IMR-90 (cell line): Measurements from ENCODE around the gene BRD1. TPM values are rescaled to one million over a fixed set of nuclear protein-coding genes. Genes with fewer than 3 reads are reported as not detected.

ENCODE experiments used
- ATAC-seq: fragments of 200-7000 bp; cut with Tn5 transposase; 2 replicates; pipeline ENCODE4 v1.9.1; 2020; ENCODE audit warnings: low read depth, mild to moderate bottlenecking, moderate library complexity
- BruUV-seq: library from RNA; stranded (reverse); fragments of 400-500 nt; replicated peaks from 2 replicates; lab custom pipeline; 2021; lab: Mats Ljungman, UMichigan
- CTCF ChIA-PET: fragments of 300-600 bp; formaldehyde crosslinking; extraction: SDS; loops from one replicate; lab custom pipeline; 2021; ENCODE audit warnings: antibody characterized with exemption; lab: Yijun Ruan, JAX
- POLR2A ChIA-PET: fragments of 300-600 bp; sonication (Branson Sonifier 250); formaldehyde crosslinking; loops from one replicate; lab custom pipeline; 2022; ENCODE audit warnings: antibody characterized with exemption; ENCODE audit not compliant: unreplicated experiment; lab: Charles Lee
- DNase-seq: peaks from one replicate; pipeline ENCODE4 v3.0.0; 2013
- H2AFZ ChIP-seq: replicated peaks from 2 replicates; pipeline ENCODE3; 2013; ENCODE audit warnings: low read length, mild to moderate bottlenecking; ENCODE audit not compliant: poor library complexity
- H2AK5ac ChIP-seq: 2 replicates; pipeline ENCODE4 v1.6.1; 2013; ENCODE audit warnings: low read depth, low read length, inconsistent platforms
- H2AK9ac ChIP-seq: replicated peaks from 2 replicates; pipeline ENCODE3; 2013; ENCODE audit warnings: mild to moderate bottlenecking, low read depth, low read length, moderate library complexity; ENCODE audit not compliant: poor library complexity
- H2BK120ac ChIP-seq: 2 replicates; pipeline ENCODE4 v1.6.1; 2013; ENCODE audit warnings: low read depth, low read length, inconsistent platforms
- H2BK15ac ChIP-seq: 3 replicates; pipeline ENCODE4 v1.6.1; 2013; ENCODE audit warnings: low read depth, low read length, inconsistent platforms
- H2BK20ac ChIP-seq: 2 replicates; pipeline ENCODE4 v1.6.1; 2013; ENCODE audit warnings: low read depth, mild to moderate bottlenecking, inconsistent platforms, low read length, moderate library complexity
- H2BK5ac ChIP-seq: 2 replicates; pipeline ENCODE4 v1.6.1; 2013; ENCODE audit warnings: mild to moderate bottlenecking, low read depth, low read length, inconsistent platforms; ENCODE audit not compliant: poor library complexity, severe bottlenecking
- H3K14ac ChIP-seq: replicated peaks from 2 replicates; pipeline ENCODE4 v1.6.1; 2013; ENCODE audit warnings: low read depth, low read length, inconsistent platforms
- H3K18ac ChIP-seq: 2 replicates; pipeline ENCODE4 v1.6.1; 2013; ENCODE audit warnings: low read depth, low read length, control low read depth
- H3K23ac ChIP-seq: 2 replicates; pipeline ENCODE4 v1.6.1; 2013; ENCODE audit warnings: low read depth, low read length, inconsistent platforms
- H3K27ac ChIP-seq: 2 replicates; pipeline ENCODE4 v1.5.1; 2013; ENCODE audit warnings: mild to moderate bottlenecking, control low read depth, low read length; ENCODE audit not compliant: insufficient read depth
- H3K27me3 ChIP-seq: 2 replicates; pipeline ENCODE4 v1.6.1; 2013; ENCODE audit warnings: low read length; ENCODE audit not compliant: control insufficient read depth, insufficient read depth
- H3K36me3 ChIP-seq: 2 replicates; pipeline ENCODE4 v1.6.1; 2013; ENCODE audit warnings: low read length, mixed read lengths; ENCODE audit not compliant: control insufficient read depth, insufficient read depth
- H3K4ac ChIP-seq: 2 replicates; pipeline ENCODE4 v1.6.1; 2013; ENCODE audit warnings: low read depth, low read length, inconsistent platforms
- H3K4me1 ChIP-seq: 2 replicates; pipeline ENCODE4 v1.6.1; 2013; ENCODE audit warnings: low read length, mixed read lengths; ENCODE audit not compliant: control insufficient read depth, insufficient read depth
- H3K4me2 ChIP-seq: 2 replicates; pipeline ENCODE4 v1.6.1; 2013; ENCODE audit warnings: low read depth, mild to moderate bottlenecking, control low read depth, low read length, moderate library complexity
- H3K4me3 ChIP-seq: 2 replicates; pipeline ENCODE4 v1.5.1; 2013; ENCODE audit warnings: low read depth, mild to moderate bottlenecking, control low read depth, low read length, moderate library complexity; ENCODE audit not compliant: insufficient read depth
- H3K56ac ChIP-seq: 2 replicates; pipeline ENCODE4 v1.6.1; 2013; ENCODE audit warnings: low read length, inconsistent platforms; ENCODE audit not compliant: insufficient read depth; ENCODE audit errors: extremely low read depth
- H3K79me1 ChIP-seq, 2 experiments: 2 replicates each; pipeline ENCODE4 v1.6.1; 2013; ENCODE audit warnings: low read length in 2 of 2, inconsistent platforms in 1 of 2, low read depth in 1 of 2
- H3K9ac ChIP-seq: 2 replicates; pipeline ENCODE4 v1.6.1; 2013; ENCODE audit warnings: low read depth, low read length, control low read depth
- H3K9me1 ChIP-seq: 2 replicates; pipeline ENCODE4 v1.6.1; 2013; ENCODE audit warnings: low read length, inconsistent platforms; ENCODE audit not compliant: insufficient read depth
- H3K9me3 ChIP-seq: 2 replicates; pipeline ENCODE4 v1.6.1; 2013; ENCODE audit warnings: low read length; ENCODE audit not compliant: control insufficient read depth, insufficient read depth
- H4K20me1 ChIP-seq: 2 replicates; pipeline ENCODE4 v1.6.1; 2013; ENCODE audit warnings: low read length, inconsistent platforms; ENCODE audit not compliant: insufficient read depth
- H4K5ac ChIP-seq: 2 replicates; pipeline ENCODE4 v1.6.1; 2013; ENCODE audit warnings: mild to moderate bottlenecking, low read depth, low read length, control low read depth
- H4K8ac ChIP-seq, 2 experiments: 2 replicates each; pipeline ENCODE4 v1.6.1; 2013; ENCODE audit warnings: low read depth in 2 of 2, low read length in 2 of 2, control low read depth in 1 of 2, inconsistent platforms in 1 of 2
- H4K91ac ChIP-seq: 2 replicates; pipeline ENCODE4 v1.6.1; 2013; ENCODE audit warnings: low read depth, low read length, inconsistent platforms; ENCODE audit not compliant: insufficient read depth
- ELK1 ChIP-seq: fragments of 150-350 bp; IDR thresholded peaks from 2 replicates; pipeline ENCODE4 v1.6.1; 2016; ENCODE audit warnings: low read depth, mild to moderate bottlenecking, low read length, moderate library complexity, borderline replicate concordance
- WGBS, 2 experiments: methylation state at CpG; one replicate each; pipeline versions ENCODE4 v1.1.5 to v1.1.7; 2013; ENCODE audit warnings: missing lambda C conversion rate in 2 of 2; ENCODE audit not compliant: insufficient read length in 1 of 2; ENCODE audit errors: extremely low coverage in 2 of 2; 5-methylcytosine and 5-hydroxymethylcytosine counted together
- dilution Hi-C: fragments of 300-500 bp; cut with HindIII; formaldehyde crosslinking; loops from one replicate; pipeline ENCODE4 v1.14.3; 2018; ENCODE audit warnings: low sequenced_read_pairs; ENCODE audit not compliant: unreplicated experiment
- in situ Hi-C: fragments of 300-500 bp; cut with MboI; formaldehyde crosslinking; loops from 3 replicates; pipeline ENCODE4 v1.14.3; 2019; ENCODE audit warnings: low sequenced_read_pairs, inconsistent platforms, mixed read lengths
- intact Hi-C: fragments of 100-400 bp; cut with micrococcal nuclease; formaldehyde crosslinking; loops from 2 replicates; pipeline ENCODE4 v1.10.0; 2022
- polyA plus RNA-seq, 3 experiments: library from polyadenylated mRNA; depleted of rRNA; stranded (reverse); fragments of >200 nt; gene quantifications; 2 replicates each; pipeline ENCODE4 v1.2.3, GENCODE V29; 2012; ENCODE audit warnings: low replicate concordance in 1 of 3
- total RNA-seq: library from RNA; depleted of rRNA; stranded (reverse); fragments of >200 nt; gene quantifications from 2 replicates; pipeline ENCODE4 v1.2.3, GENCODE V29; 2012

Gene BRD1
- total and polyA plus RNA-seq, 2 of the 4 experiments (the other 2 are of a cell fraction) = 10.0 to 10.6 TPM

DNA sequence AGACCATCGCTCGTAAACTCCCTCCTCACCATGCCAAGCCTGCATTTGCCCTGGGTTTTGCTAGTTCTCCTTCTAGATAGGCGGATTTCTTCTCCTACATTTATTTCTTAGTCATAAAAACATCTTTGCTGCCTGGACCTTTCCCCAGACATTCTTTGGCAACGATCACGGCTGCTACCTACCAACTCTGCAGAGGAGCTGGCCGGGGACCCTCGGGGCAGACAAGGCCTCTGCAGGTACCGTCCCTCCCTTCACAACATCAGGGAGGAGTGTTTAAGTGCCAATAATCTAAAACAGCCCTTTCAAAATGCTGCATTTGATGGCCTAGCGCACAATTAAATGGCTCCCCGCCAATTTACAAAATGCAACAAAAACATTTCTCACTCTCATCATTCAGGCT is 34.4 kb downstream of the BRD1 start:
- no peak overlapping the region for H3K4ac ChIP-seq
- CTCF ChIA-PET = no interaction called here
- H3K9me3 ChIP-seq = no peaks in the 10 kb centered on the region
- H3K36me3 ChIP-seq = peaks cover 67% of the 10 kb centered on the region
- WGBS, 2 experiments = 60% methylated on average over 1 of the region's 10 CpGs; no CpG with 5 or more reads in 1 of the 2 experiments
- H3K79me1 ChIP-seq = peaks cover 29 to 78% of the 10 kb centered on the region in 2 experiments
- H2AK5ac ChIP-seq = no peak overlapping the region
- no peak overlapping the region for H2AK9ac ChIP-seq
- no TSS peak for BruUV-seq
- peaks cover 86% of the 10 kb centered on the region for H4K20me1 ChIP-seq
- ATAC-seq (no peak), DNase-seq (no peak)
- dilution Hi-C loops = no loop called here
- H3K27me3 ChIP-seq = no peaks in the 10 kb centered on the region
- no peak overlapping the region for H2AFZ ChIP-seq
- no peak overlapping the region for H4K5ac ChIP-seq
- no peak overlapping the region for H2BK20ac ChIP-seq
- H4K8ac ChIP-seq = no peak overlapping the region
- no peak overlapping the region for H3K18ac ChIP-seq
- no peak overlapping the region for H2BK15ac ChIP-seq
- TF ChIP-seq ELK1 = no peak
- H2BK120ac ChIP-seq = no peak overlapping the region
- H3K4me2 ChIP-seq = no peak overlapping the region
- no peak overlapping the region for H3K23ac ChIP-seq
- in situ Hi-C loops = no loop called here
- no peak overlapping the region for H4K91ac ChIP-seq
- POLR2A ChIA-PET = no interaction called here
- H3K4me1 ChIP-seq = peaks cover 14% of the 10 kb centered on the region
- H2BK5ac ChIP-seq = no peak overlapping the region
- no peak overlapping the region for H3K4me3 ChIP-seq
- intact Hi-C loops = no loop called here
- no peaks in the 10 kb centered on the region; the same call in 1 of the 2 replicates for H3K9me1 ChIP-seq
- no peak overlapping the region for H3K9ac ChIP-seq
- H3K56ac ChIP-seq = no peak overlapping the region
- no peak overlapping the region for H3K14ac ChIP-seq
- H3K27ac ChIP-seq = no peak overlapping the region
